Natural killer cell treated with Interleukin-12 subunit alpha and Interleukin-12 subunit beta and Interleukin-15 and Interleukin-18, amount 100 ng/mL, for 72 hours (primary cell): ENCODE results near the gene VGF. TPM values are rescaled to one million over a fixed set of nuclear protein-coding genes. Genes with fewer than 3 reads are reported as not detected.
"Not testable (repeated sequence)": the region's sequence is repeated elsewhere in the genome, so short reads cannot be mapped to it uniquely, and the experiment has no call there.

ENCODE experiments used
- ATAC-seq, 2 donors: fragments of 150-1000 bp; cut with Tn5 transposase in 1 of 2; sonication (Bioruptor Pico), chemical (Tn5 transposase) in 1 of 2; 2 replicates each; pipeline ENCODE4 v1.10.0; 2021
- DNase-seq: peaks from one replicate; pipeline ENCODE4 v3.0.0; 2022; ENCODE audit warnings: low spot score
- H3K27ac Mint-ChIP-seq, 2 donors: 1 replicate in 1 of 2; 2 replicates in 1 of 2; pipeline ENCODE4 v1.8.0; 2022; ENCODE audit warnings: mixed read lengths in 2 of 2, mild to moderate bottlenecking in 1 of 2, moderate library complexity in 1 of 2
- H3K27me3 Mint-ChIP-seq, 2 donors: 1 replicate in 1 of 2; 2 replicates in 1 of 2; pipeline ENCODE4 v1.8.0; 2022; ENCODE audit warnings: mixed read lengths in 2 of 2
- H3K36me3 Mint-ChIP-seq: one replicate; pipeline ENCODE4 v1.8.0; 2022; ENCODE audit warnings: mixed read lengths
- H3K4me1 Mint-ChIP-seq, 2 donors: 1 replicate in 1 of 2; 2 replicates in 1 of 2; pipeline ENCODE4 v1.8.0; 2022; ENCODE audit warnings: low read depth in 2 of 2, mixed read lengths in 2 of 2, mild to moderate bottlenecking in 1 of 2
- H3K4me3 Mint-ChIP-seq: one replicate; pipeline ENCODE4 v1.8.0; 2022; ENCODE audit warnings: mixed read lengths
- H3K9me3 Mint-ChIP-seq: 2 replicates; pipeline ENCODE4 v1.8.0; 2022; ENCODE audit warnings: mixed read lengths
- total RNA-seq, 2 donors: library from RNA; stranded (reverse); gene quantifications; one replicate each; pipeline ENCODE4 v1.2.3, GENCODE V29; 2022

The VGF gene
- total RNA-seq, 2 donors from 2014 or later = 0.31 TPM; not detected in 1

GRCh38 chr7:101119876-101120275 is 45.5 kb downstream of the VGF start:
- DNase-seq (no peak), ATAC-seq (no peak)
- H3K27ac Mint-ChIP-seq = no peak overlapping the region
- H3K36me3 Mint-ChIP-seq = no peaks in the 10 kb centered on the region
- no peak overlapping the region for H3K4me3 Mint-ChIP-seq
- peaks cover 14% of the 10 kb centered on the region in 2 donors for H3K4me1 Mint-ChIP-seq
- H3K9me3 Mint-ChIP-seq = no peaks in the 10 kb centered on the region
- H3K27me3 Mint-ChIP-seq = peaks cover 20 to 21% of the 10 kb centered on the region in 2 donors

GRCh38 chr7:101118856-101119255 is 46.5 kb downstream of the VGF start:
- H3K27ac Mint-ChIP-seq = no peak overlapping the region
- H3K4me3 Mint-ChIP-seq = no peak overlapping the region
- H3K27me3 Mint-ChIP-seq = peaks cover 15 to 21% of the 10 kb centered on the region in 2 donors
- no peaks in the 10 kb centered on the region for H3K36me3 Mint-ChIP-seq
- DNase-seq = no peak
- H3K4me1 Mint-ChIP-seq = peaks cover 8 to 9% of the 10 kb centered on the region in 2 donors
- H3K9me3 Mint-ChIP-seq = no peaks in the 10 kb centered on the region
- ATAC-seq = no peak

GRCh38 chr7:101116898-101117297 is 48.5 kb downstream of the VGF start:
- Mint-ChIP-seq H3K4me3 (no peak overlapping the region), H3K9me3 (no peaks in the 10 kb centered on the region), H3K36me3 (no peaks in the 10 kb centered on the region)

GRCh38 chr7:101115215-101115614 is 50.2 kb downstream of the VGF start:
- Mint-ChIP-seq H3K4me1 (no peaks in the 10 kb centered on the region), H3K4me3 (no peak overlapping the region), H3K27ac (no peak overlapping the region), H3K9me3 (no peaks in the 10 kb centered on the region), H3K36me3 (no peaks in the 10 kb centered on the region), H3K27me3 (peaks cover 0 to 2% of the 10 kb centered on the region in 2 donors)
- no peak for ATAC-seq
- DNase-seq = no peak

More at GRCh38 chr7:101116898-101117297, 48.5 kb downstream of the VGF start:
- DNase-seq (no peak), ATAC-seq (peak in 1 of 2 donors; percentile 13)
- Mint-ChIP-seq H3K4me1 (peaks cover under 1 to 2% of the 10 kb centered on the region in 2 donors), H3K27ac (no peak overlapping the region), H3K27me3 (peaks cover 7 to 10% of the 10 kb centered on the region in 2 donors)

GRCh38 chr7:101114492-101114891 is 50.9 kb downstream of the VGF start:
- no peak overlapping the region for H3K4me3 Mint-ChIP-seq
- ATAC-seq (no peak), DNase-seq (no peak)
- H3K4me1 Mint-ChIP-seq = no peaks in the 10 kb centered on the region
- H3K27me3 Mint-ChIP-seq = peaks cover 0 to 2% of the 10 kb centered on the region in 2 donors
- H3K27ac Mint-ChIP-seq = no peak overlapping the region
- H3K36me3 Mint-ChIP-seq = no peaks in the 10 kb centered on the region
- H3K9me3 Mint-ChIP-seq = no peaks in the 10 kb centered on the region

GRCh38 chr7:101113836-101114235 is 51.5 kb downstream of the VGF start:
- H3K9me3 Mint-ChIP-seq = no peaks in the 10 kb centered on the region
- H3K27ac Mint-ChIP-seq = no peak overlapping the region
- DNase-seq (no peak), ATAC-seq (no peak)
- H3K27me3 Mint-ChIP-seq = peaks cover 0 to under 1% of the 10 kb centered on the region in 2 donors
- H3K36me3 Mint-ChIP-seq = no peaks in the 10 kb centered on the region
- H3K4me1 Mint-ChIP-seq = no peaks in the 10 kb centered on the region
- H3K4me3 Mint-ChIP-seq = no peak overlapping the region

GRCh38 chr7:101113140-101113539 is 52.2 kb downstream of the VGF start:
- H3K36me3 Mint-ChIP-seq, H3K4me3 Mint-ChIP-seq, H3K27me3 Mint-ChIP-seq, ATAC-seq, H3K9me3 Mint-ChIP-seq, H3K4me1 Mint-ChIP-seq, DNase-seq, H3K27ac Mint-ChIP-seq: not testable (repeated sequence)

Other genes with a start within 250 kb of the VGF start
- not detected for gene MUC3A, start 216.0 kb downstream of the VGF start, total RNA-seq
- not detected for gene MUC12, start 196.0 kb downstream of the VGF start, total RNA-seq
- not detected for gene MUC17, start 145.5 kb downstream of the VGF start, total RNA-seq
- 10 to 100 TPM; 54.8 to 73.7 TPM for gene TRIM56, start 80.1 kb downstream of the VGF start, total RNA-seq
- gene SERPINE1, start 38.5 kb downstream of the VGF start, total RNA-seq = not detected
- 10 to 100 TPM; 30.9 to 39.4 TPM for gene AP1S1, start 11.1 kb downstream of the VGF start, total RNA-seq
- not detected for gene NAT16, start 14.7 kb upstream of the VGF start, total RNA-seq
- gene MOGAT3, start 35.5 kb upstream of the VGF start, total RNA-seq = not detected
- gene PLOD3, start 52.0 kb upstream of the VGF start, total RNA-seq = 10 to 100 TPM; 66.2 to 72.3 TPM
- 10 to 100 TPM; 57.6 to 57.8 TPM for gene ZNHIT1, start 52.6 kb upstream of the VGF start, total RNA-seq
- 10 to 100 TPM; 16.6 to 34.0 TPM for gene CLDN15, start 72.2 kb upstream of the VGF start, total RNA-seq
- gene FIS1, start 79.5 kb upstream of the VGF start, total RNA-seq = 100 to 1,000 TPM in 1 of 2 donors, 10 to 100 TPM in 1; 93.1 to 102 TPM
- 1 to 10 TPM; 5.5 to 6.0 TPM for gene IFT22, start 156.2 kb upstream of the VGF start, total RNA-seq
- gene COL26A1, start 197.3 kb upstream of the VGF start, total RNA-seq = not detected